Measurements from ENCODE around the gene ZNF117. TPM values are rescaled to one million over a fixed set of nuclear protein-coding genes. Genes with fewer than 3 reads are reported as not detected.
"Not testable (repeated sequence)": the region's sequence is repeated elsewhere in the genome, so short reads cannot be mapped to it uniquely, and the experiment has no call there.

Gene ZNF117
- total and polyA plus RNA-seq, 9 of the 15 experiments (the other 6 are each of a cell fraction or from before 2014, with no cell fraction given) = 2.5 to 18.9 (median 14.1) TPM

GRCh38 chr7:65033391-65033790 is 42.6 kb upstream of the ZNF117 start:
- H3K27me3 ChIP-seq (ENCODE audit: control insufficient read depth in 2 of 2, insufficient read depth in 2 of 2, low read length in 2 of 2); H3K4me1 ChIP-seq (replicated peaks in 1 of 2; ENCODE audit: control insufficient read depth in 2 of 2, insufficient read depth in 2 of 2, low read length in 2 of 2); ATAC-seq; DNase-seq (ENCODE audit: extremely low read depth in 1 of 4, low spot score in 3 of 4); CTCF ChIA-PET (ENCODE audit: low intra/inter-chr PET ratio); POLR2A ChIA-PET; H3K27ac ChIP-seq (ENCODE audit: extremely low read depth, low read depth, low read length); FAIRE-seq; H3K36me3 ChIP-seq (ENCODE audit: control insufficient read depth, insufficient read depth, low read length); in situ Hi-C loops (cut with MboI); H2AFZ ChIP-seq (ENCODE audit: low read depth, low read length); H3K79me2 ChIP-seq (ENCODE audit: control insufficient read depth, insufficient read depth, low read length); H3K4me3 ChIP-seq; H3K4me2 ChIP-seq (ENCODE audit: insufficient read depth, low read length); H3K9me3 ChIP-seq (replicated peaks; ENCODE audit: control insufficient read depth, insufficient read depth, low read depth, low read length); H3K9me1 ChIP-seq (ENCODE audit: control insufficient read depth, insufficient read depth, low read length); intact Hi-C loops (cut with micrococcal nuclease); BruUV-seq (replicated peaks); H4K20me1 ChIP-seq (replicated peaks; ENCODE audit: control insufficient read depth, insufficient read depth, low read length); H3K9ac ChIP-seq (ENCODE audit: insufficient read depth in 1 of 2, low read depth in 2 of 2, low read length in 2 of 2): not testable (repeated sequence)
- 87% methylated on average over 8 of the region's 30 CpGs for whole genome bisulfite sequencing (ENCODE audit: insufficient coverage, low coverage, missing lambda C conversion rate)
- TF ChIP-seq ZBTB33 (CRISPR knock-in tag; IDR thresholded peaks at IDR 0.05) = peak; percentile 31; the same call in 1 of the 2 replicates

GRCh38 chr7:65025023-65025422 is 34.2 kb upstream of the ZNF117 start:
- FAIRE-seq; ATAC-seq; H3K36me3 ChIP-seq (ENCODE audit: control insufficient read depth, insufficient read depth, low read length); H3K4me3 ChIP-seq; H4K20me1 ChIP-seq (replicated peaks; ENCODE audit: control insufficient read depth, insufficient read depth, low read length); H3K4me2 ChIP-seq (ENCODE audit: insufficient read depth, low read length); DNase-seq (ENCODE audit: extremely low read depth in 1 of 4, low spot score in 3 of 4); H2AFZ ChIP-seq (ENCODE audit: low read depth, low read length); H3K27ac ChIP-seq (ENCODE audit: extremely low read depth, low read depth, low read length); H3K79me2 ChIP-seq (ENCODE audit: control insufficient read depth, insufficient read depth, low read length); intact Hi-C loops (cut with micrococcal nuclease); H3K27me3 ChIP-seq (ENCODE audit: control insufficient read depth in 2 of 2, insufficient read depth in 2 of 2, low read length in 2 of 2); H3K9me3 ChIP-seq (replicated peaks; ENCODE audit: control insufficient read depth, insufficient read depth, low read depth, low read length); H3K4me1 ChIP-seq (replicated peaks in 1 of 2; ENCODE audit: control insufficient read depth in 2 of 2, insufficient read depth in 2 of 2, low read length in 2 of 2); POLR2A ChIA-PET; CTCF ChIA-PET (ENCODE audit: low intra/inter-chr PET ratio); BruUV-seq (replicated peaks); H3K9me1 ChIP-seq (ENCODE audit: control insufficient read depth, insufficient read depth, low read length); H3K9ac ChIP-seq (ENCODE audit: insufficient read depth in 1 of 2, low read depth in 2 of 2, low read length in 2 of 2): not testable (repeated sequence)
- in situ Hi-C loops (cut with MboI) = loop anchor here (5.0 kb wide), 1 partner anchor 837 kb away; no protein-coding TSS in a partner anchor
- TF ChIP-seq ZFP36 (IDR thresholded peaks at IDR 0.05; ENCODE audit: low read depth, low read length, partially characterized antibody) = peak; percentile 38

- BruUV-seq (replicated peaks); H3K4me1 ChIP-seq (replicated peaks in 1 of 2; ENCODE audit: control insufficient read depth in 2 of 2, insufficient read depth in 2 of 2, low read length in 2 of 2); H4K20me1 ChIP-seq (replicated peaks; ENCODE audit: control insufficient read depth, insufficient read depth, low read length); CTCF ChIA-PET (ENCODE audit: low intra/inter-chr PET ratio); FAIRE-seq; H3K27ac ChIP-seq (ENCODE audit: extremely low read depth, low read depth, low read length); in situ Hi-C loops (cut with MboI); H2AFZ ChIP-seq (ENCODE audit: low read depth, low read length); H3K27me3 ChIP-seq (ENCODE audit: control insufficient read depth in 2 of 2, insufficient read depth in 2 of 2, low read length in 2 of 2); intact Hi-C loops (cut with micrococcal nuclease); ATAC-seq; H3K9ac ChIP-seq (ENCODE audit: insufficient read depth in 1 of 2, low read depth in 2 of 2, low read length in 2 of 2); H3K36me3 ChIP-seq (ENCODE audit: control insufficient read depth, insufficient read depth, low read length); H3K9me3 ChIP-seq (replicated peaks; ENCODE audit: control insufficient read depth, insufficient read depth, low read depth, low read length); H3K79me2 ChIP-seq (ENCODE audit: control insufficient read depth, insufficient read depth, low read length); DNase-seq (ENCODE audit: extremely low read depth in 1 of 4, low spot score in 3 of 4); H3K4me2 ChIP-seq (ENCODE audit: insufficient read depth, low read length); H3K4me3 ChIP-seq; H3K9me1 ChIP-seq (ENCODE audit: control insufficient read depth, insufficient read depth, low read length): not testable (repeated sequence)
- WGBS (ENCODE audit: insufficient coverage, low coverage, missing lambda C conversion rate) = no CpG with 5 or more reads among the region's 3 CpGs
- POLR2A ChIA-PET = interaction anchor here (0.7 to 1.5 kb wide), 3 partner anchors 10 to 353 kb away, joined by 3 to 7 read pairs (median 3); partner anchors contain the start of genes ERV3-1 and ZNF92
Measured at GRCh38 chr7:65020978-65021377, 30.1 kb upstream of the ZNF117 start.

Data from K562 (cell line).